GM12872 (cell line): ENCODE data around the gene EPHB2.

Experiments used
- CTCF ChIP-seq: IDR thresholded peaks from 3 replicates; pipeline ENCODE4 v1.5.1; 2011; ENCODE audit warnings: low read depth, mild to moderate bottlenecking, low read length, moderate library complexity; ENCODE audit not compliant: insufficient read depth

The EPHB2 gene

GRCh38 chr1:22918644-22919043 lies 208.0 kb downstream of the EPHB2 start:
- TF ChIP-seq CTCF = no peak

GRCh38 chr1:22919341-22920025 lies 208.8 kb downstream of the EPHB2 start:
- TF ChIP-seq CTCF = no peak

GRCh38 chr1:22920026-22920733 lies 209.5 kb downstream of the EPHB2 start:
- TF ChIP-seq CTCF = no peak

GRCh38 chr1:22920734-22921451 lies 210.3 kb downstream of the EPHB2 start:
- no peak for TF ChIP-seq CTCF

GRCh38 chr1:22921452-22922126 lies 210.9 kb downstream of the EPHB2 start:
- TF ChIP-seq CTCF = no peak

- TF ChIP-seq CTCF = no peak
These were observed 212.0 kb downstream of the EPHB2 start for GRCh38 chr1:22922640-22923039.

GRCh38 chr1:22925111-22925510 lies 214.5 kb downstream of the EPHB2 start:
- no peak for TF ChIP-seq CTCF
